Measurements from ENCODE around the gene DEAF1. TPM values are rescaled to one million over a fixed set of nuclear protein-coding genes. Genes with fewer than 3 reads are reported as not detected.
"Not testable (repeated sequence)": the region's sequence is repeated elsewhere in the genome, so short reads cannot be mapped to it uniquely, and the experiment has no call there.

Gene DEAF1
- total RNA-seq, 1 donor from 2014 or later, result 56.5 TPM

- Histone ChIP-seq H3K4me3 (ENCODE audit: low read depth, low read length) (no peak overlapping the region), H3K36me3 (ENCODE audit: control insufficient read depth, insufficient read depth, low read length) (peaks cover 5% of the 10 kb centered on the region), H3K27me3 (ENCODE audit: control insufficient read depth, insufficient read depth, low read length) (no peaks in the 10 kb centered on the region)
- DNase-seq (ENCODE audit: low read depth), result no peak
- no peak for TF ChIP-seq CTCF (IDR thresholded peaks at IDR 0.05; ENCODE audit: insufficient read depth, low read length, poor library complexity, severe bottlenecking)
Measured at GRCh38 chr11:657691-658126, 37.3 kb downstream of the DEAF1 start.

- H3K27me3 ChIP-seq (ENCODE audit: control insufficient read depth, insufficient read depth, low read length), result no peaks in the 10 kb centered on the region
- DNase-seq (ENCODE audit: low read depth), result no peak
- peaks cover 5% of the 10 kb centered on the region for H3K36me3 ChIP-seq (ENCODE audit: control insufficient read depth, insufficient read depth, low read length)
- no peak overlapping the region for H3K4me3 ChIP-seq (ENCODE audit: low read depth, low read length)
- no peak for TF ChIP-seq CTCF (IDR thresholded peaks at IDR 0.05; ENCODE audit: insufficient read depth, low read length, poor library complexity, severe bottlenecking)
Measured at GRCh38 chr11:656866-657265, 38.2 kb downstream of the DEAF1 start.

GRCh38 chr11:656426-656825, 38.6 kb downstream of the DEAF1 start:
- H3K27me3 ChIP-seq (ENCODE audit: control insufficient read depth, insufficient read depth, low read length), result no peaks in the 10 kb centered on the region
- no peak for TF ChIP-seq CTCF (IDR thresholded peaks at IDR 0.05; ENCODE audit: insufficient read depth, low read length, poor library complexity, severe bottlenecking)
- no peak for DNase-seq (ENCODE audit: low read depth)
- peaks cover 5% of the 10 kb centered on the region for H3K36me3 ChIP-seq (ENCODE audit: control insufficient read depth, insufficient read depth, low read length)
- no peak overlapping the region for H3K4me3 ChIP-seq (ENCODE audit: low read depth, low read length)

- Histone ChIP-seq H3K27me3 (ENCODE audit: control insufficient read depth, insufficient read depth, low read length) (no peaks in the 10 kb centered on the region), H3K36me3 (ENCODE audit: control insufficient read depth, insufficient read depth, low read length) (peaks cover 3% of the 10 kb centered on the region), H3K4me3 (ENCODE audit: low read depth, low read length) (no peak overlapping the region)
- peak; percentile 39 for DNase-seq (ENCODE audit: low read depth)
- TF ChIP-seq CTCF (IDR thresholded peaks at IDR 0.05; ENCODE audit: insufficient read depth, low read length, poor library complexity, severe bottlenecking), result no peak
Measured at GRCh38 chr11:655036-655726, 39.8 kb downstream of the DEAF1 start.

- not testable (repeated sequence) for H3K4me3 ChIP-seq (ENCODE audit: low read depth, low read length); DNase-seq (ENCODE audit: low read depth); H3K36me3 ChIP-seq (ENCODE audit: control insufficient read depth, insufficient read depth, low read length); H3K27me3 ChIP-seq (ENCODE audit: control insufficient read depth, insufficient read depth, low read length)
Measured at GRCh38 chr11:654444-654843, 40.6 kb downstream of the DEAF1 start.

- Histone ChIP-seq H3K4me3 (ENCODE audit: low read depth, low read length) (no peak overlapping the region), H3K27me3 (ENCODE audit: control insufficient read depth, insufficient read depth, low read length) (no peaks in the 10 kb centered on the region), H3K36me3 (ENCODE audit: control insufficient read depth, insufficient read depth, low read length) (peaks cover 3% of the 10 kb centered on the region)
- DNase-seq (ENCODE audit: low read depth), result no peak
- TF ChIP-seq CTCF (IDR thresholded peaks at IDR 0.05; ENCODE audit: insufficient read depth, low read length, poor library complexity, severe bottlenecking), result no peak
Measured at GRCh38 chr11:653837-654236, 41.2 kb downstream of the DEAF1 start.

- not testable (repeated sequence) for H3K4me3 ChIP-seq (ENCODE audit: low read depth, low read length); H3K36me3 ChIP-seq (ENCODE audit: control insufficient read depth, insufficient read depth, low read length); H3K27me3 ChIP-seq (ENCODE audit: control insufficient read depth, insufficient read depth, low read length); DNase-seq (ENCODE audit: low read depth)
Measured at GRCh38 chr11:653136-653535, 41.9 kb downstream of the DEAF1 start.
